IMR-90 (cell line): ENCODE results near the gene SMARCC2.

Source experiments
- CHD1 ChIP-seq: IDR thresholded peaks from 2 replicates; pipeline ENCODE4 v1.6.1; 2012; ENCODE audit warnings: low read depth, low read length, improper control_type of control experiment
- NFE2L2 ChIP-seq: fragments of 150-350 bp; IDR thresholded peaks from 2 replicates; pipeline ENCODE4 v1.6.1; 2016; ENCODE audit warnings: low read depth, mild to moderate bottlenecking, low read length
- POLR2A ChIP-seq: IDR thresholded peaks from 2 replicates; pipeline ENCODE4 v1.6.1; 2012; ENCODE audit warnings: mild to moderate bottlenecking, low read depth, low read length
- RAD21 ChIP-seq: IDR thresholded peaks from 2 replicates; pipeline ENCODE4 v1.6.1; 2012; ENCODE audit warnings: low read length, improper control_type of control experiment
- RCOR1 ChIP-seq: IDR thresholded peaks from 2 replicates; pipeline ENCODE4 v1.6.1; 2012; ENCODE audit warnings: mild to moderate bottlenecking, low read length, improper control_type of control experiment; ENCODE audit not compliant: insufficient replicate concordance
- TF ChIP-seq, protein P1 (sequence below): conservative IDR thresholded peaks from 2 replicates; pipeline ENCODE4 v1.5.1; 2012; ENCODE audit warnings: mild to moderate bottlenecking, low read depth, low read length, improper control_type of control experiment
- TF ChIP-seq, protein P2 (sequence below): fragments of 150-350 bp; IDR thresholded peaks from 2 replicates; pipeline ENCODE4 v1.6.1; 2017; ENCODE audit warnings: mild to moderate bottlenecking, antibody characterized with exemption, low read length, low read depth
- TF ChIP-seq, protein P3 (sequence below): fragments of 150-350 bp; IDR thresholded peaks from 2 replicates; pipeline ENCODE4 v1.6.1; 2016; ENCODE audit warnings: low read depth, mild to moderate bottlenecking, low read length, moderate library complexity, borderline replicate concordance

DNA sequence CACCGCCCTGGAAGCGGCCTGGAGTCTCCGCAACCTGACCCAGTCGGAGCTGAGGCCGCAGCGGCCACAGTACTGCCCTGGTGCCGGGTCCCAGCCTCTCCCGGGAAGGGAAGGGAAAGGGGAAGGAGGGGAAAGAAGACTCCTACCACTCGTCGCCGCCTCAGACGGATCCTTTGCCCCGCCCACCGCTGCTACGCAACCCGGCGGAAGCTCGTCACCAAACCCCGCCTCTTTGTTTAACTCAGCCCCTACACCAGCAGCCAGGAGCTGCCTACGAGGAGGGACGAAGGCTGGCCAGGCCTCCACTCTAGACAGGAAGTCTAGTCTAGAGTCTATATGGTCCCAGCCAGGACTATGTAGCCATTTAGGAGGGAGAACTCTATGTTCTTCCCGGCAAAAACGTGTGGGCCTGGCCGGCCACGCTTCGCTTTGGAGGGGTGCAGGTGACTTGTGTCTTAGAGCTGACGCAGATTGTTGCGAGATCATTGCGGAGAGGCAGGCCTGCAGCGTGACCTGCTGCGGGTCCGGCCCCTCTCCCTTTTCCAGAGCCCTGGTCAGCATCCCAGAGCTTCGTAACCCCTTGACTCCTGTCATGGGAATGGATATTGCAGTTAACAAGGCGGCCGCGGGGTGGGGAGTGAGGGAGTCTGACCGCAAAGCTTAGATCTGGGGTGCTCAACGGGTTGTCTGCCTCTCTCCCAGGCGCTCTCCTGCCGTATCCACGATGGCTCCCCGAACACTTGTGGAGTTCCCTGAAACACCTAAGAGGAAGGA is 32.7 kb upstream of the SMARCC2 start, which contains the start of gene RNF41:
- TF ChIP-seq, protein P1, sequence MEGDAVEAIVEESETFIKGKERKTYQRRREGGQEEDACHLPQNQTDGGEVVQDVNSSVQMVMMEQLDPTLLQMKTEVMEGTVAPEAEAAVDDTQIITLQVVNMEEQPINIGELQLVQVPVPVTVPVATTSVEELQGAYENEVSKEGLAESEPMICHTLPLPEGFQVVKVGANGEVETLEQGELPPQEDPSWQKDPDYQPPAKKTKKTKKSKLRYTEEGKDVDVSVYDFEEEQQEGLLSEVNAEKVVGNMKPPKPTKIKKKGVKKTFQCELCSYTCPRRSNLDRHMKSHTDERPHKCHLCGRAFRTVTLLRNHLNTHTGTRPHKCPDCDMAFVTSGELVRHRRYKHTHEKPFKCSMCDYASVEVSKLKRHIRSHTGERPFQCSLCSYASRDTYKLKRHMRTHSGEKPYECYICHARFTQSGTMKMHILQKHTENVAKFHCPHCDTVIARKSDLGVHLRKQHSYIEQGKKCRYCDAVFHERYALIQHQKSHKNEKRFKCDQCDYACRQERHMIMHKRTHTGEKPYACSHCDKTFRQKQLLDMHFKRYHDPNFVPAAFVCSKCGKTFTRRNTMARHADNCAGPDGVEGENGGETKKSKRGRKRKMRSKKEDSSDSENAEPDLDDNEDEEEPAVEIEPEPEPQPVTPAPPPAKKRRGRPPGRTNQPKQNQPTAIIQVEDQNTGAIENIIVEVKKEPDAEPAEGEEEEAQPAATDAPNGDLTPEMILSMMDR, result 0 out of 2 replicates have a peak, but pooled peaks have one; percentile 16
- TF ChIP-seq, protein P2, sequence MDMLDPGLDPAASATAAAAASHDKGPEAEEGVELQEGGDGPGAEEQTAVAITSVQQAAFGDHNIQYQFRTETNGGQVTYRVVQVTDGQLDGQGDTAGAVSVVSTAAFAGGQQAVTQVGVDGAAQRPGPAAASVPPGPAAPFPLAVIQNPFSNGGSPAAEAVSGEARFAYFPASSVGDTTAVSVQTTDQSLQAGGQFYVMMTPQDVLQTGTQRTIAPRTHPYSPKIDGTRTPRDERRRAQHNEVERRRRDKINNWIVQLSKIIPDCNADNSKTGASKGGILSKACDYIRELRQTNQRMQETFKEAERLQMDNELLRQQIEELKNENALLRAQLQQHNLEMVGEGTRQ, result no peak
- no peak for TF ChIP-seq RAD21
- peak; percentile 93 for TF ChIP-seq POLR2A
- 0 out of 2 replicates have a peak, but pooled peaks have one; percentile 2 for TF ChIP-seq NFE2L2
- 0 out of 2 replicates have a peak, but pooled peaks have one; percentile 32 for TF ChIP-seq CHD1
- TF ChIP-seq RCOR1, result no peak
- TF ChIP-seq, protein P3, sequence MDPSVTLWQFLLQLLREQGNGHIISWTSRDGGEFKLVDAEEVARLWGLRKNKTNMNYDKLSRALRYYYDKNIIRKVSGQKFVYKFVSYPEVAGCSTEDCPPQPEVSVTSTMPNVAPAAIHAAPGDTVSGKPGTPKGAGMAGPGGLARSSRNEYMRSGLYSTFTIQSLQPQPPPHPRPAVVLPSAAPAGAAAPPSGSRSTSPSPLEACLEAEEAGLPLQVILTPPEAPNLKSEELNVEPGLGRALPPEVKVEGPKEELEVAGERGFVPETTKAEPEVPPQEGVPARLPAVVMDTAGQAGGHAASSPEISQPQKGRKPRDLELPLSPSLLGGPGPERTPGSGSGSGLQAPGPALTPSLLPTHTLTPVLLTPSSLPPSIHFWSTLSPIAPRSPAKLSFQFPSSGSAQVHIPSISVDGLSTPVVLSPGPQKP, result no peak
